Activated CD8-positive, alpha-beta T cell treated with anti-CD3 and anti-CD28 coated beads for 36 hours (primary cell): ENCODE data around the gene RAB7B. TPM values are rescaled to one million over a fixed set of nuclear protein-coding genes. Genes with fewer than 3 reads are reported as not detected.

Source experiments
- ATAC-seq: fragments of 200-7000 bp; cut with Tn5 transposase; one replicate; pipeline ENCODE4 v1.10.0; 2021; ENCODE audit warnings: mild to moderate bottlenecking, moderate library complexity
- CTCF ChIA-PET: fragments of 350-600 bp; sonication (Branson Sonifier 250); formaldehyde crosslinking; loops from one replicate; lab custom pipeline; 2021; ENCODE audit warnings: antibody characterized with exemption; lab: Charles Lee
- POLR2A ChIA-PET: fragments of 350-600 bp; sonication (Branson Sonifier 250); formaldehyde crosslinking; loops from one replicate; lab custom pipeline; 2021; ENCODE audit warnings: antibody characterized with exemption; lab: Charles Lee
- DNase-seq: peaks from one replicate; pipeline ENCODE4 v3.0.0-alpha.2; 2020
- H3K27ac Mint-ChIP-seq: one replicate; pipeline ENCODE4 v1.8.0; 2021; ENCODE audit warnings: mild to moderate bottlenecking, mixed read lengths
- H3K27me3 Mint-ChIP-seq: one replicate; pipeline ENCODE4 v1.8.0; 2021; ENCODE audit warnings: mixed read lengths
- H3K36me3 Mint-ChIP-seq: one replicate; pipeline ENCODE4 v1.8.0; 2021; ENCODE audit warnings: low read depth, mixed read lengths
- H3K4me1 Mint-ChIP-seq: one replicate; pipeline ENCODE4 v1.8.0; 2021; ENCODE audit warnings: low read depth, mixed read lengths
- H3K4me3 Mint-ChIP-seq: one replicate; pipeline ENCODE4 v1.8.0; 2021; ENCODE audit warnings: mild to moderate bottlenecking, moderate library complexity, mixed read lengths
- H3K9me3 Mint-ChIP-seq: one replicate; pipeline ENCODE4 v1.8.0; 2021; ENCODE audit warnings: mixed read lengths
- intact Hi-C: fragments of 100-400 bp; cut with micrococcal nuclease; formaldehyde crosslinking; loops from one replicate; pipeline ENCODE4 v1.10.0; 2022
- total RNA-seq, 2 experiments: library from RNA; stranded (reverse); gene quantifications; one replicate each; pipeline ENCODE4 v1.2.3, GENCODE V29; 2021
- TF ChIP-seq, protein P1 (sequence below): fragments of 200-600 bp; IDR thresholded peaks from one replicate; pipeline ENCODE4 v1.8.0; 2022; ENCODE audit warnings: antibody characterized with exemption, mild to moderate bottlenecking

RAB7B gene
- total RNA-seq, 2 experiments from 2014 or later, result not detected

- no peak overlapping the region for H3K27ac Mint-ChIP-seq
- no peak for DNase-seq
- no peaks in the 10 kb centered on the region for H3K36me3 Mint-ChIP-seq
- peaks cover 3% of the 10 kb centered on the region for H3K27me3 Mint-ChIP-seq
- intact Hi-C loops, result no loop called here
- POLR2A ChIA-PET, result no interaction called here
- TF ChIP-seq, protein P1, sequence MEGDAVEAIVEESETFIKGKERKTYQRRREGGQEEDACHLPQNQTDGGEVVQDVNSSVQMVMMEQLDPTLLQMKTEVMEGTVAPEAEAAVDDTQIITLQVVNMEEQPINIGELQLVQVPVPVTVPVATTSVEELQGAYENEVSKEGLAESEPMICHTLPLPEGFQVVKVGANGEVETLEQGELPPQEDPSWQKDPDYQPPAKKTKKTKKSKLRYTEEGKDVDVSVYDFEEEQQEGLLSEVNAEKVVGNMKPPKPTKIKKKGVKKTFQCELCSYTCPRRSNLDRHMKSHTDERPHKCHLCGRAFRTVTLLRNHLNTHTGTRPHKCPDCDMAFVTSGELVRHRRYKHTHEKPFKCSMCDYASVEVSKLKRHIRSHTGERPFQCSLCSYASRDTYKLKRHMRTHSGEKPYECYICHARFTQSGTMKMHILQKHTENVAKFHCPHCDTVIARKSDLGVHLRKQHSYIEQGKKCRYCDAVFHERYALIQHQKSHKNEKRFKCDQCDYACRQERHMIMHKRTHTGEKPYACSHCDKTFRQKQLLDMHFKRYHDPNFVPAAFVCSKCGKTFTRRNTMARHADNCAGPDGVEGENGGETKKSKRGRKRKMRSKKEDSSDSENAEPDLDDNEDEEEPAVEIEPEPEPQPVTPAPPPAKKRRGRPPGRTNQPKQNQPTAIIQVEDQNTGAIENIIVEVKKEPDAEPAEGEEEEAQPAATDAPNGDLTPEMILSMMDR, result no peak
- H3K4me1 Mint-ChIP-seq, result no peaks in the 10 kb centered on the region
- H3K9me3 Mint-ChIP-seq, result no peaks in the 10 kb centered on the region
- no peak for ATAC-seq
- CTCF ChIA-PET, result interaction anchor here (1.7 to 2.3 kb wide), 2 partner anchors 10 to 17 kb away, joined by 7 to 12 read pairs; no protein-coding TSS in a partner anchor
- no peak overlapping the region for H3K4me3 Mint-ChIP-seq
These were observed 8.8 kb downstream of the RAB7B start for GRCh38 chr1:205994346-205994745.

DNA sequence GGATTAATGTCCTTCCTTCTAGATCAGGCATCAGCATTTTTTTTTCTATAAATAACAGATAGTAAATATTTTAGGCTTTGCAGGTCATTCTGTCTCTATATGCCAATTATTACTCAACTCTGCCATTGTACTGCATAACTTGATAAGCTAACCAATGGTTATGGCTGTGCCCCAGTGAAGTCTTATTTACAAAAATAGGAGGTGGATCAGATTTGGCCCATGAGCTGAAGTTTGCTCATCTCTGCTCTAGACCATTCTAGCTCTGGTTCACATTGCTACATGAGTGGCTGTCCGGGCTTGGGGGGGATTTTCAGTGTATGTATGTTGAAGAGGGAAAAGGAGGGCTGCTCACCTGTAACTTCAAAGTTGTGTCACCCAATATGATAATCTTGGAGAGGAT, 10.1 kb downstream of the RAB7B start:
- no peak overlapping the region for H3K4me3 Mint-ChIP-seq
- POLR2A ChIA-PET, result interaction anchor here (0.5 kb wide), 1 partner anchor 101 kb away, joined by 4 read pairs; no protein-coding TSS in a partner anchor
- H3K27ac Mint-ChIP-seq, result no peak overlapping the region
- TF ChIP-seq, protein P1, result no peak
- H3K9me3 Mint-ChIP-seq, result no peaks in the 10 kb centered on the region
- no peaks in the 10 kb centered on the region for H3K36me3 Mint-ChIP-seq
- ATAC-seq (no peak), DNase-seq (no peak)
- intact Hi-C loops, result no loop called here
- CTCF ChIA-PET, result interaction anchor here (0.5 to 2.3 kb wide), 4 partner anchors 9 to 579 kb away, joined by 3 to 12 read pairs (median 6); no protein-coding TSS in a partner anchor
- H3K27me3 Mint-ChIP-seq, result peaks cover 3% of the 10 kb centered on the region
- H3K4me1 Mint-ChIP-seq, result no peaks in the 10 kb centered on the region

GRCh38 chr1:205992218-205992882, 10.8 kb downstream of the RAB7B start:
- Mint-ChIP-seq H3K27me3 (peaks cover 3% of the 10 kb centered on the region), H3K27ac (no peak overlapping the region), H3K4me1 (no peaks in the 10 kb centered on the region), H3K4me3 (no peak overlapping the region), H3K9me3 (no peaks in the 10 kb centered on the region), H3K36me3 (no peaks in the 10 kb centered on the region)
- DNase-seq, result no peak
- intact Hi-C loops, result no loop called here
- CTCF ChIA-PET, result interaction anchor here (1.2 to 3.4 kb wide), 5 partner anchors 8 to 114 kb away, joined by 5 to 24 read pairs (median 7); no protein-coding TSS in a partner anchor
- ATAC-seq, result no peak
- TF ChIP-seq, protein P1, result no peak
- POLR2A ChIA-PET, result no interaction called here

DNA sequence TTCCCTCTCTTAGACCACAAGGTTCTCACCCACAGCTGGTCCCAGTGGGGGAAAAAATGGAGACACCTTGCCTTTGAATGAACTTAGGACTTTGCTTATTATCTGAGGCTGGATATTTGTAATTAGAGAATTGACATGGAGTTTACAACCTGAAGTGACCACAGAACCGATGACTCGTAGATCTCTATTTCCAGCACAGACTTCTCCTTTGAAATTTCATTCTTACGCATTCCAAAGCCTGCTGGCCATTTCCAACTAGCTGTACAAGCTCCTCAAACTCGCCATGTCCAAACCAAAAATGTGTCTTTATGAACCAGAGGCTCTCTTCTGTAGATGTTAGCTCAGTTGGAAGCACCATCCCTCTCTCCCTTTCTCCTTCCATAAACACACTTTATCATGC, 12.0 kb downstream of the RAB7B start:
- TF ChIP-seq, protein P1, result no peak
- ATAC-seq (no peak), DNase-seq (no peak)
- Mint-ChIP-seq H3K4me1 (no peaks in the 10 kb centered on the region), H3K9me3 (no peaks in the 10 kb centered on the region), H3K36me3 (no peaks in the 10 kb centered on the region), H3K4me3 (no peak overlapping the region), H3K27me3 (peaks cover 3% of the 10 kb centered on the region), H3K27ac (no peak overlapping the region)
- ChIA-PET CTCF (interaction anchor here (0.7 to 3.4 kb wide), 5 partner anchors 12 to 115 kb away, joined by 3 to 24 read pairs (median 5); no protein-coding TSS in a partner anchor), POLR2A (no interaction called here)
- intact Hi-C loops, result no loop called here

- no peaks in the 10 kb centered on the region for H3K4me1 Mint-ChIP-seq
- POLR2A ChIA-PET, result interaction anchor here (0.8 kb wide), 1 partner anchor 13 kb away, joined by 3 read pairs; the partner anchor contains the start of gene RAB7B
- H3K4me3 Mint-ChIP-seq, result no peak overlapping the region
- H3K9me3 Mint-ChIP-seq, result no peaks in the 10 kb centered on the region
- H3K27ac Mint-ChIP-seq, result no peak overlapping the region
- H3K36me3 Mint-ChIP-seq, result no peaks in the 10 kb centered on the region
- TF ChIP-seq, protein P1, result no peak
- intact Hi-C loops, result no loop called here
- peaks cover 3% of the 10 kb centered on the region for H3K27me3 Mint-ChIP-seq
- CTCF ChIA-PET, result interaction anchor here (1.9 to 3.4 kb wide), 2 partner anchors 13 to 40 kb away, joined by 5 to 24 read pairs; no protein-coding TSS in a partner anchor
- ATAC-seq, result no peak
- DNase-seq, result no peak
These were observed 13.0 kb downstream of the RAB7B start for GRCh38 chr1:205990226-205990625.
